Psoas muscle (tissue), 8 donors: ENCODE results near the gene BNC2. TPM values are rescaled to one million over a fixed set of nuclear protein-coding genes. Genes with fewer than 3 reads are reported as not detected.
A peak's percentile ranks its signal among the peaks of the same experiment; 100 is the strongest.

Source experiments
- ATAC-seq, 4 donors: fragments of 200-7000 bp; cut with Tn5 transposase; one replicate each; pipeline ENCODE4 v1.9.1; 2020; ENCODE audit warnings: moderate library complexity in 3 of 4, mild to moderate bottlenecking in 2 of 4
- DNase-seq, 2 donors: peaks; one replicate each; pipeline ENCODE4 v3.0.0-alpha.2; 2020
- H3K27ac ChIP-seq: fragments of 200-600 bp; one replicate; pipeline ENCODE4 v1.8.0; 2022
- H3K27me3 ChIP-seq, 3 donors: fragments of 200-600 bp in 1 of 3; one replicate each; pipeline versions ENCODE4 v1.6.1 to v1.8.0; 2013 to 2022; ENCODE audit warnings: low read length in 2 of 3, mild to moderate bottlenecking in 2 of 3, moderate library complexity in 1 of 3; ENCODE audit not compliant: insufficient read depth in 3 of 3
- H3K36me3 ChIP-seq, 2 donors: fragments of 200-600 bp in 1 of 2; one replicate each; pipeline versions ENCODE4 v1.6.1 to v1.8.0; 2013 to 2022; ENCODE audit warnings: low read depth in 1 of 2, mild to moderate bottlenecking in 1 of 2, moderate library complexity in 1 of 2; ENCODE audit not compliant: insufficient read depth in 1 of 2
- H3K4me1 ChIP-seq: fragments of 200-600 bp; one replicate; pipeline ENCODE4 v1.8.0; 2022
- H3K4me3 ChIP-seq: fragments of 200-600 bp; one replicate; pipeline ENCODE4 v1.8.0; 2022; ENCODE audit warnings: mild to moderate bottlenecking
- H3K9me3 ChIP-seq: fragments of 200-600 bp; one replicate; pipeline ENCODE4 v1.8.0; 2022
- WGBS, 3 donors: extraction: QIAGEN DNeasy Blood & Tissue Kit; methylation state at CpG; one replicate each; pipeline versions ENCODE4 v1.1.6 to v1.1.7; 2013; 5-methylcytosine and 5-hydroxymethylcytosine counted together
- intact Hi-C, 2 donors: fragments of 100-400 bp; cut with DNase I; formaldehyde crosslinking; loops; one replicate each; pipeline versions ENCODE4 v1.11.0 to v1.14.2; 2022
- polyA plus RNA-seq, 3 donors: library from polyadenylated mRNA; stranded (reverse); fragments of 200-250 nt; gene quantifications; one replicate each; pipeline ENCODE4 v1.2.3, GENCODE V29; 2013
- total RNA-seq, 4 donors: library from RNA; stranded (reverse); fragmentation: NEBNext Ultra II Directional in 2 of 4; extraction: Animal tissue kit (Norgen Biotek cat#: 25700) in 2 of 4; gene quantifications; one replicate each; pipeline versions ENCODE4 v1.2.1 to v1.2.4, GENCODE V29; 2021 to 2023
- TF ChIP-seq, protein P1 (sequence below): fragments of 200-600 bp; IDR thresholded peaks from one replicate; pipeline ENCODE4 v1.8.0; 2022; ENCODE audit warnings: antibody characterized with exemption
- donor health status: healthy with polysubstance abuse.
- donor health status: DM: no; HTN: no; CAD: no; lungs with moderate emphysema.
- donor health status: Bipolar disorder and iron deficiency.
- donor health status: healthy.
- donor health status: DM: yes; HTN: yes; CAD: no.
- donor health status: DM: no; HTN: no; CAD: no.
- donor health status: DM: no; HTN: no; CAD: no.
- donor health status: DM: yes; HTN: yes; CAD: no.

Gene BNC2
- total and polyA plus RNA-seq, 7 donors = 1.3 to 168 (median 44.1) TPM

GRCh38 chr9:16680975-16681651 is 189.4 kb downstream of the BNC2 start:
- intact Hi-C loops = no loop called here
- WGBS, 3 donors = 59 to 79% (median 69%) methylated on average over 5 of the region's 5 CpGs
- no peaks in the 10 kb centered on the region for H3K27me3 ChIP-seq
- no peaks in the 10 kb centered on the region for H3K36me3 ChIP-seq
- H3K4me1 ChIP-seq = peaks cover 3% of the 10 kb centered on the region
- no peak overlapping the region for H3K27ac ChIP-seq
- ATAC-seq (no peak), DNase-seq (no peak)
- H3K4me3 ChIP-seq = no peak overlapping the region
- no peaks in the 10 kb centered on the region for H3K9me3 ChIP-seq
- TF ChIP-seq, protein P1, sequence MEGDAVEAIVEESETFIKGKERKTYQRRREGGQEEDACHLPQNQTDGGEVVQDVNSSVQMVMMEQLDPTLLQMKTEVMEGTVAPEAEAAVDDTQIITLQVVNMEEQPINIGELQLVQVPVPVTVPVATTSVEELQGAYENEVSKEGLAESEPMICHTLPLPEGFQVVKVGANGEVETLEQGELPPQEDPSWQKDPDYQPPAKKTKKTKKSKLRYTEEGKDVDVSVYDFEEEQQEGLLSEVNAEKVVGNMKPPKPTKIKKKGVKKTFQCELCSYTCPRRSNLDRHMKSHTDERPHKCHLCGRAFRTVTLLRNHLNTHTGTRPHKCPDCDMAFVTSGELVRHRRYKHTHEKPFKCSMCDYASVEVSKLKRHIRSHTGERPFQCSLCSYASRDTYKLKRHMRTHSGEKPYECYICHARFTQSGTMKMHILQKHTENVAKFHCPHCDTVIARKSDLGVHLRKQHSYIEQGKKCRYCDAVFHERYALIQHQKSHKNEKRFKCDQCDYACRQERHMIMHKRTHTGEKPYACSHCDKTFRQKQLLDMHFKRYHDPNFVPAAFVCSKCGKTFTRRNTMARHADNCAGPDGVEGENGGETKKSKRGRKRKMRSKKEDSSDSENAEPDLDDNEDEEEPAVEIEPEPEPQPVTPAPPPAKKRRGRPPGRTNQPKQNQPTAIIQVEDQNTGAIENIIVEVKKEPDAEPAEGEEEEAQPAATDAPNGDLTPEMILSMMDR = no peak

GRCh38 chr9:16680541-16680940 is 189.9 kb downstream of the BNC2 start:
- intact Hi-C loops = no loop called here
- no peak for DNase-seq
- TF ChIP-seq, protein P1 = no peak
- peaks cover 3% of the 10 kb centered on the region for H3K4me1 ChIP-seq
- H3K27ac ChIP-seq = no peak overlapping the region
- H3K36me3 ChIP-seq = no peaks in the 10 kb centered on the region
- H3K9me3 ChIP-seq = no peaks in the 10 kb centered on the region
- H3K27me3 ChIP-seq = no peaks in the 10 kb centered on the region
- no peak overlapping the region for H3K4me3 ChIP-seq
- no peak for ATAC-seq
- 60 to 62% (median 62%) methylated on average over 3 of the region's 3 CpGs for WGBS, 3 donors

DNA sequence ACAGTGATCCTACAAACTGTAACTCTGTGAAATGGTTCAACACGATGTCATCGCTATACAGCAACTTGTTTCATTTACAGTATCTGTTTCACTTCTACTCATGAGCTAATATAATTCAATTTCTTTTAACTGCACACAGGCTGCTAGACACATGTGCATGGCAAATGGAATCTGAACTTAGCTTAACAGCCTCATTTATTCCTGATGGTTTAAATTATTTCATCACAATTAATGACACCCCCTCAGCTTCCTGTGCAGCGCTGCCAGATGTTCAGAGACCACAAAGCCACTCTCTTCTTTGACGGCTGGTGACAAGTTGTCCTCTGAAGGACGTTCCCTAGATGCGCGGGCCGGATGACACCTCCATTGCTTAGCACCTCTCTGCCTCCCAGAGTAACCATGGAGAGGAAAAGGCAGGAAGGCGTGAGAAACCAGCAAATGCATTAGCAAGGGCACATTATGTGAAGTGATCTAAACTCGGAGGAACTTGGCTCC is 191.1 kb downstream of the BNC2 start:
- peak in 1 of 4 donors; percentile 44 for ATAC-seq
- H3K36me3 ChIP-seq = no peaks in the 10 kb centered on the region
- H3K4me3 ChIP-seq = no peak overlapping the region
- H3K27me3 ChIP-seq = no peaks in the 10 kb centered on the region
- no peak for DNase-seq
- no peak overlapping the region for H3K27ac ChIP-seq
- TF ChIP-seq, protein P1 = no peak
- peaks cover 3% of the 10 kb centered on the region for H3K4me1 ChIP-seq
- intact Hi-C loops = no loop called here
- H3K9me3 ChIP-seq = no peaks in the 10 kb centered on the region
- WGBS, 3 donors = 35 to 46% (median 42%) methylated on average over 10 of the region's 10 CpGs

DNA sequence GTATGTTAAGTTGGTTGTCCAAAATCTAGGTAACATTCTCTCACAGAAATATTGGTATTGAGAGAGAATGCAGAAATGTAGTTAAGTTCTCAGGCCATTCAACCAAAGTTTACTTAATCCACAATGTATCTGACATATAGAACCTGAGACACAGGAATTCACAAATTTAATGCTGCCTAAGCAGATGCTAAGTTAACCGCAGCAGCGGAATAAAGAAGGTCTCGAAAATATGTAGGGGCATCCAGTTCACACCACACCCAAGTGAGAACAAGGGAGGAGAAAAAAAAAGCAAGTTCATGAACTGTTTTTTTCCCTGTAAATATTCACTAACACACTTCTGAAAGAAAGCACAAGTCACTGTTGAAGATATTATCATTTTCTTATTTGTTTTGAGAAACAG is 194.0 kb downstream of the BNC2 start:
- TF ChIP-seq, protein P1 = no peak
- Histone ChIP-seq H3K36me3 (no peaks in the 10 kb centered on the region), H3K27ac (no peak overlapping the region), H3K4me1 (peaks cover 3% of the 10 kb centered on the region), H3K9me3 (no peaks in the 10 kb centered on the region), H3K4me3 (no peak overlapping the region), H3K27me3 (no peaks in the 10 kb centered on the region)
- 87 to 92% (median 87%) methylated on average over 3 of the region's 3 CpGs for WGBS, 3 donors
- ATAC-seq (no peak), DNase-seq (no peak)
- intact Hi-C loops = no loop called here

- TF ChIP-seq, protein P1 = no peak
- intact Hi-C loops = no loop called here
- Histone ChIP-seq H3K9me3 (no peaks in the 10 kb centered on the region), H3K27me3 (no peaks in the 10 kb centered on the region), H3K4me3 (no peak overlapping the region), H3K27ac (no peak overlapping the region), H3K4me1 (peaks cover 3% of the 10 kb centered on the region), H3K36me3 (no peaks in the 10 kb centered on the region)
- ATAC-seq (no peak), DNase-seq (no peak)
- 83 to 95% (median 84%) methylated on average over 5 of the region's 5 CpGs for WGBS, 3 donors
These were observed 195.3 kb downstream of the BNC2 start for GRCh38 chr9:16675131-16675530.
